ENCODE results near the gene SLC1A5. TPM values are rescaled to one million over a fixed set of nuclear protein-coding genes. Genes with fewer than 3 reads are reported as not detected.

SLC1A5 gene
- 60.7 and 96.7 TPM in 2 replicates for total RNA-seq

DNA sequence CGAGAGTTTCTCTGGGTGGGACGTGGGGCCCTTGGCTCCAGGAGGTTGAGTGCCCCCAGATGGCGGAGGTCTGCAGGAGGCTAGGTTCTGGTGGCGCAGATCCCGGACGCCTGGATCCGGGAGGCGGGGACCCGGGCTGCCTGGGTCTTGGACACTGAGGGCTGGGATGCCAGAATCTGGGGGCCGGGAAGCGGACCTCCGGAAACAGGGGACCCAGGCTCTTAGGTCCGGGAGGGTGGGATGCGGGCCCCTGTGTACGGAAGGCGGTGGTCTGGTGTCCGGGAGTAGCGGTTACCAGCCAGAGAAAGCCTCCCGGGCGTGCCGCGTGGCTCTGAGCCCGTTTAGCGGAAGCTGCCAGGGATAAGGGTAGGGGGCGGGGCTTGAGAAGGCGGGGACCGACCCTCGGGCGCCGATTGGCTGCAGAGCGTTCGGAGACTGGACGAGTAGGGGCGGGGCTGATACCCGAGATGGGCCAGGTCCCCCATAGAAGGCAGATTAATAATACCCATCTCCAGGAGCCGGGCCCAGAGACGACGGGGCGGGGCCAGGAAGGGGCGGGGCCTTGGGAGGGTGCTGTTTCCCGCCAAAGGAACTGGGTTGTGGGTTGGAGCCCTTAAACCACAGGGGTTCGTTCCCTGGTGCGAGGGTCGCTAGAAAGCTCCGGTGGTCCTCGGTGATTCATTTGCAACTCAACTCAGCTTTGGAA is at the start of gene SLC1A5:
Gene SLC1A5, minus strand, starts transcription at position 333 of the 706 bp plus-strand sequence. CDS start 629 bp downstream, outside the sequence.

DNA sequence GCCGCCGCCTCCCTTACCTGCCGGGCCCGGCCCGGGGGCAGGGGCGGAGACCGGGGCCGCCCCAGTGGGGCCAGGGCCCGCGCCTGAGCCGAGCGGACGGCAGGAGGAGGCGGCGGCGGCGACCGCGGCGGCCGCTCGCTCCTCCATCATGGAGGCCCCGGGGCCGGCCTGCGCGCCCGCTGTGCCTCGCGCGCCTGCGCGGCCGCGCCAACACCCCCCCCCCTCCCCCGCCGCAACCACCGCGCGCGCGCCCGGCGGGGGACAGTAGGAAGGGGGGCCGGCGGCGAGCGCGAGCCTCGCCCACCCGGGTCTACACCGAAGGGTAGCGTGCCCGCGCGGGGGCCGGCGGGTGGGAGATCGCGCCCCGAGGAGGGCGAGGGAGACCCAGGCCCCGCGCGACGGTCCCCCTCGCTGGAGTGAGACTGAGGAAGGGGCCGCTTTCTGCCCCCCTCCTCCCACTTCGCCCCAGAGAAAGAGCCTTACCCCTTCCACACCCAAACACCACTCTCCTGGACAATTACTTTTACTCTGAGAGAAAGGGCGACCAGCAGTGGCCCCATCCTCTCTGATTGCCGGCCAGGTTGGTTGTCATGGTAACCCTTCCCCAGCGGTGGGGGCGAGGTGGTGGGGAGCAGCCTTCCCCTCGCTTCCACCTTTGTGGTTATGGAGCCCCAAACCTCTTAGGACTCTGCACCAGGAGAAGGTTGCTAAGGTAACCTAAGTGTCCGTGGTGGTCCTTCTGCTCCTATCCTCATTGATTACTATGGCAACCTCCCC is 41.9 kb downstream of the SLC1A5 start, which contains the start of gene STRN4:
Gene STRN4, minus strand, starts transcription at position 170 of the 777 bp plus-strand sequence. Its CDS starts 20 bp downstream, at position 150.

GRCh38 chr19:46745521-46746280 is 42.7 kb downstream of the SLC1A5 start, which contains the start of gene FKRP:
Gene FKRP (plus strand): TSS chr19:46746057. CDS start chr19:46755451, 9,394 bp downstream.

Other genes starting within 250 kb of the SLC1A5 start
- 167 and 263 TPM in 2 replicates for gene CALM3, start 187.3 kb downstream of the SLC1A5 start, total RNA-seq
- 0.32 and 1.4 TPM in 2 replicates for gene PTGIR, start 163.5 kb downstream of the SLC1A5 start, total RNA-seq
- not detected in 2 replicates for gene GNG8, start 152.4 kb downstream of the SLC1A5 start, total RNA-seq
- gene DACT3, start 127.4 kb downstream of the SLC1A5 start, total RNA-seq, result 0.15 TPM in 1 of 2 replicates, not detected in the other
- gene PRKD2, start 71.5 kb downstream of the SLC1A5 start, total RNA-seq, result 28.9 and 37.7 TPM in 2 replicates
- 13.8 and 16.6 TPM in 2 replicates for gene FKRP, start 42.5 kb downstream of the SLC1A5 start, total RNA-seq
- 59.7 and 65.3 TPM in 2 replicates for gene STRN4, start 42.1 kb downstream of the SLC1A5 start, total RNA-seq
- 153 and 219 TPM in 2 replicates for gene AP2S1, start 62.3 kb upstream of the SLC1A5 start, total RNA-seq
- 14.9 and 19.1 TPM in 2 replicates for gene ARHGAP35, start 72.4 kb upstream of the SLC1A5 start, total RNA-seq
- gene NPAS1, start 231.2 kb upstream of the SLC1A5 start, total RNA-seq, result not detected in 2 replicates